Measurements from ENCODE around the gene CCL1. TPM values are rescaled to one million over a fixed set of nuclear protein-coding genes. Genes with fewer than 3 reads are reported as not detected.

CCL1 gene
- total and polyA plus RNA-seq, 2 experiments from 2014 or later = not detected

DNA sequence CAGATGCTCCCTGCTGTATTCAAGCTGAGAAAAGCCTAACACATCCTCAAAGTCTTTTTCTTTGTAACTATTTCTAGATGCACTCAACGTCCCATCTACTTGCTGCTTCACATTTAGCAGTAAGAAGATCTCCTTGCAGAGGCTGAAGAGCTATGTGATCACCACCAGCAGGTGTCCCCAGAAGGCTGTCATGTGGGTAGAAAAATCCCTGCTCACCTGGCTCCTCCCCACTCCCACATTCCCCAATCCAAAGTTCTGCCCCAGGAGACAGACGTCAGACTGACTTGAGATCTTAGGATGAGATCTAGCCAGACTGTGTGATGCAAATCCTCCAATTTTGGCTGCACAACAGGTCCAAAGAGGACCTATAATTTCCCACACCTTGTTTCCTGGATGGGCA lies 5.6 kb downstream of the CCL1 start:
- H3K27me3 ChIP-seq (ENCODE audit: insufficient read depth) = no peaks in the 10 kb centered on the region
- H3K27me3 Mint-ChIP-seq (ENCODE audit: insufficient read depth, low read depth, poor library complexity) = no peaks in the 10 kb centered on the region
- no peaks in the 10 kb centered on the region for H3K79me2 ChIP-seq (replicated peaks; ENCODE audit: insufficient read depth)
- no peak overlapping the region for H2AFZ ChIP-seq
- no peak overlapping the region for H3K4me3 Mint-ChIP-seq
- no peaks in the 10 kb centered on the region for H3K4me1 ChIP-seq (ENCODE audit: insufficient read depth)
- no peak overlapping the region for H3K27ac ChIP-seq (ENCODE audit: low read depth)
- no peaks in the 10 kb centered on the region for H3F3A ChIP-seq (replicated peaks; ENCODE audit: low read depth)
- H3K36me3 Mint-ChIP-seq (ENCODE audit: low read depth) = no peaks in the 10 kb centered on the region
- no peak overlapping the region for H3K4me2 ChIP-seq
- no peak; the same call in 2 of the 3 replicates for ATAC-seq
- H3K9me2 ChIP-seq (ENCODE audit: insufficient read depth) = peaks cover 4% of the 10 kb centered on the region; the same call in 1 of the 2 replicates
- H3K9me3 Mint-ChIP-seq = peaks cover 2% of the 10 kb centered on the region; the same call in 2 of the 3 replicates
- H3K4me3 ChIP-seq = no peak overlapping the region
- TF ChIP-seq POLR2AphosphoS5 (IDR thresholded peaks at IDR 0.05; ENCODE audit: low read depth) = no peak
- TF ChIP-seq, protein P1, sequence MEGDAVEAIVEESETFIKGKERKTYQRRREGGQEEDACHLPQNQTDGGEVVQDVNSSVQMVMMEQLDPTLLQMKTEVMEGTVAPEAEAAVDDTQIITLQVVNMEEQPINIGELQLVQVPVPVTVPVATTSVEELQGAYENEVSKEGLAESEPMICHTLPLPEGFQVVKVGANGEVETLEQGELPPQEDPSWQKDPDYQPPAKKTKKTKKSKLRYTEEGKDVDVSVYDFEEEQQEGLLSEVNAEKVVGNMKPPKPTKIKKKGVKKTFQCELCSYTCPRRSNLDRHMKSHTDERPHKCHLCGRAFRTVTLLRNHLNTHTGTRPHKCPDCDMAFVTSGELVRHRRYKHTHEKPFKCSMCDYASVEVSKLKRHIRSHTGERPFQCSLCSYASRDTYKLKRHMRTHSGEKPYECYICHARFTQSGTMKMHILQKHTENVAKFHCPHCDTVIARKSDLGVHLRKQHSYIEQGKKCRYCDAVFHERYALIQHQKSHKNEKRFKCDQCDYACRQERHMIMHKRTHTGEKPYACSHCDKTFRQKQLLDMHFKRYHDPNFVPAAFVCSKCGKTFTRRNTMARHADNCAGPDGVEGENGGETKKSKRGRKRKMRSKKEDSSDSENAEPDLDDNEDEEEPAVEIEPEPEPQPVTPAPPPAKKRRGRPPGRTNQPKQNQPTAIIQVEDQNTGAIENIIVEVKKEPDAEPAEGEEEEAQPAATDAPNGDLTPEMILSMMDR (conservative IDR thresholded peaks at IDR 0.05; ENCODE audit: low read depth in 2 of 2) = peak in 1 of 2 experiments; percentile 37; a peak in 2 of 4 replicates
- no peaks in the 10 kb centered on the region for H3K36me3 ChIP-seq (ENCODE audit: insufficient read depth)
- H4K20me1 ChIP-seq (replicated peaks; ENCODE audit: insufficient read depth) = no peaks in the 10 kb centered on the region
- H3K4me1 Mint-ChIP-seq = no peaks in the 10 kb centered on the region
- peak; percentile 45 for DNase-seq (ENCODE audit: low spot score)
- H3K27ac Mint-ChIP-seq = no peak overlapping the region

DNA sequence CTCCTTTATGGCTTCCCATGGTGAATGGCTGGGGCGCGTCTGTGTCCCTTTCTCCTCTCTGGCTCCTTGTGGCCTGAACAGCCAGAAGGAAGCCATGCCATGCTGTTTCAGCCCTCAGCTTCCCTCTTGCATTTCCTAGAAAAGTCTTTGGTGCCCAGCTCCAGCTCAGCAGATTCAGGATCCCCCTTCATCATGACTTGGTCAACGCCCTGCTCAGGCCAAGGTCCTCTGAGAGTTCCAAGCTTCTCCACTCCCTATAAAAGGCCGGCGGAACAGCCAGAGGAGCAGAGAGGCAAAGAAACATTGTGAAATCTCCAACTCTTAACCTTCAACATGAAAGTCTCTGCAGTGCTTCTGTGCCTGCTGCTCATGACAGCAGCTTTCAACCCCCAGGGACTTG lies 6.8 kb downstream of the CCL1 start, which contains the start of gene CCL13:
CCL13 (plus strand) TSS at position 287 of the 400 bp plus-strand sequence; CDS start at position 334, 47 bp downstream.
- Histone ChIP-seq H2AFZ (no peak within 1 kb of the TSS), H3K9me2 (ENCODE audit: insufficient read depth) (peaks cover 6% of the 10 kb centered on the region)

More for the DNA sequence above, 6.8 kb downstream of the CCL1 start, which contains the start of gene CCL13:
- no peaks in the 10 kb centered on the region for H3K36me3 Mint-ChIP-seq (ENCODE audit: low read depth)
- TF ChIP-seq CREB1 (CRISPR knock-in tag; IDR thresholded peaks at IDR 0.05; ENCODE audit: low read depth) (no peak), ZNF114 (CRISPR knock-in tag; IDR thresholded peaks at IDR 0.05) (no peak), JUNB (IDR thresholded peaks at IDR 0.05; ENCODE audit: unreplicated experiment) (no peak), EZH2phosphoT487 (IDR thresholded peaks at IDR 0.05; ENCODE audit: unreplicated experiment) (no peak), ZNF331 (CRISPR knock-in tag; IDR thresholded peaks at IDR 0.05; ENCODE audit: low read depth) (no peak)
- TF ChIP-seq, protein P2, sequence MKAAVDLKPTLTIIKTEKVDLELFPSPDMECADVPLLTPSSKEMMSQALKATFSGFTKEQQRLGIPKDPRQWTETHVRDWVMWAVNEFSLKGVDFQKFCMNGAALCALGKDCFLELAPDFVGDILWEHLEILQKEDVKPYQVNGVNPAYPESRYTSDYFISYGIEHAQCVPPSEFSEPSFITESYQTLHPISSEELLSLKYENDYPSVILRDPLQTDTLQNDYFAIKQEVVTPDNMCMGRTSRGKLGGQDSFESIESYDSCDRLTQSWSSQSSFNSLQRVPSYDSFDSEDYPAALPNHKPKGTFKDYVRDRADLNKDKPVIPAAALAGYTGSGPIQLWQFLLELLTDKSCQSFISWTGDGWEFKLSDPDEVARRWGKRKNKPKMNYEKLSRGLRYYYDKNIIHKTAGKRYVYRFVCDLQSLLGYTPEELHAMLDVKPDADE (IDR thresholded peaks at IDR 0.05) = no peak
- TF ChIP-seq, protein P3, sequence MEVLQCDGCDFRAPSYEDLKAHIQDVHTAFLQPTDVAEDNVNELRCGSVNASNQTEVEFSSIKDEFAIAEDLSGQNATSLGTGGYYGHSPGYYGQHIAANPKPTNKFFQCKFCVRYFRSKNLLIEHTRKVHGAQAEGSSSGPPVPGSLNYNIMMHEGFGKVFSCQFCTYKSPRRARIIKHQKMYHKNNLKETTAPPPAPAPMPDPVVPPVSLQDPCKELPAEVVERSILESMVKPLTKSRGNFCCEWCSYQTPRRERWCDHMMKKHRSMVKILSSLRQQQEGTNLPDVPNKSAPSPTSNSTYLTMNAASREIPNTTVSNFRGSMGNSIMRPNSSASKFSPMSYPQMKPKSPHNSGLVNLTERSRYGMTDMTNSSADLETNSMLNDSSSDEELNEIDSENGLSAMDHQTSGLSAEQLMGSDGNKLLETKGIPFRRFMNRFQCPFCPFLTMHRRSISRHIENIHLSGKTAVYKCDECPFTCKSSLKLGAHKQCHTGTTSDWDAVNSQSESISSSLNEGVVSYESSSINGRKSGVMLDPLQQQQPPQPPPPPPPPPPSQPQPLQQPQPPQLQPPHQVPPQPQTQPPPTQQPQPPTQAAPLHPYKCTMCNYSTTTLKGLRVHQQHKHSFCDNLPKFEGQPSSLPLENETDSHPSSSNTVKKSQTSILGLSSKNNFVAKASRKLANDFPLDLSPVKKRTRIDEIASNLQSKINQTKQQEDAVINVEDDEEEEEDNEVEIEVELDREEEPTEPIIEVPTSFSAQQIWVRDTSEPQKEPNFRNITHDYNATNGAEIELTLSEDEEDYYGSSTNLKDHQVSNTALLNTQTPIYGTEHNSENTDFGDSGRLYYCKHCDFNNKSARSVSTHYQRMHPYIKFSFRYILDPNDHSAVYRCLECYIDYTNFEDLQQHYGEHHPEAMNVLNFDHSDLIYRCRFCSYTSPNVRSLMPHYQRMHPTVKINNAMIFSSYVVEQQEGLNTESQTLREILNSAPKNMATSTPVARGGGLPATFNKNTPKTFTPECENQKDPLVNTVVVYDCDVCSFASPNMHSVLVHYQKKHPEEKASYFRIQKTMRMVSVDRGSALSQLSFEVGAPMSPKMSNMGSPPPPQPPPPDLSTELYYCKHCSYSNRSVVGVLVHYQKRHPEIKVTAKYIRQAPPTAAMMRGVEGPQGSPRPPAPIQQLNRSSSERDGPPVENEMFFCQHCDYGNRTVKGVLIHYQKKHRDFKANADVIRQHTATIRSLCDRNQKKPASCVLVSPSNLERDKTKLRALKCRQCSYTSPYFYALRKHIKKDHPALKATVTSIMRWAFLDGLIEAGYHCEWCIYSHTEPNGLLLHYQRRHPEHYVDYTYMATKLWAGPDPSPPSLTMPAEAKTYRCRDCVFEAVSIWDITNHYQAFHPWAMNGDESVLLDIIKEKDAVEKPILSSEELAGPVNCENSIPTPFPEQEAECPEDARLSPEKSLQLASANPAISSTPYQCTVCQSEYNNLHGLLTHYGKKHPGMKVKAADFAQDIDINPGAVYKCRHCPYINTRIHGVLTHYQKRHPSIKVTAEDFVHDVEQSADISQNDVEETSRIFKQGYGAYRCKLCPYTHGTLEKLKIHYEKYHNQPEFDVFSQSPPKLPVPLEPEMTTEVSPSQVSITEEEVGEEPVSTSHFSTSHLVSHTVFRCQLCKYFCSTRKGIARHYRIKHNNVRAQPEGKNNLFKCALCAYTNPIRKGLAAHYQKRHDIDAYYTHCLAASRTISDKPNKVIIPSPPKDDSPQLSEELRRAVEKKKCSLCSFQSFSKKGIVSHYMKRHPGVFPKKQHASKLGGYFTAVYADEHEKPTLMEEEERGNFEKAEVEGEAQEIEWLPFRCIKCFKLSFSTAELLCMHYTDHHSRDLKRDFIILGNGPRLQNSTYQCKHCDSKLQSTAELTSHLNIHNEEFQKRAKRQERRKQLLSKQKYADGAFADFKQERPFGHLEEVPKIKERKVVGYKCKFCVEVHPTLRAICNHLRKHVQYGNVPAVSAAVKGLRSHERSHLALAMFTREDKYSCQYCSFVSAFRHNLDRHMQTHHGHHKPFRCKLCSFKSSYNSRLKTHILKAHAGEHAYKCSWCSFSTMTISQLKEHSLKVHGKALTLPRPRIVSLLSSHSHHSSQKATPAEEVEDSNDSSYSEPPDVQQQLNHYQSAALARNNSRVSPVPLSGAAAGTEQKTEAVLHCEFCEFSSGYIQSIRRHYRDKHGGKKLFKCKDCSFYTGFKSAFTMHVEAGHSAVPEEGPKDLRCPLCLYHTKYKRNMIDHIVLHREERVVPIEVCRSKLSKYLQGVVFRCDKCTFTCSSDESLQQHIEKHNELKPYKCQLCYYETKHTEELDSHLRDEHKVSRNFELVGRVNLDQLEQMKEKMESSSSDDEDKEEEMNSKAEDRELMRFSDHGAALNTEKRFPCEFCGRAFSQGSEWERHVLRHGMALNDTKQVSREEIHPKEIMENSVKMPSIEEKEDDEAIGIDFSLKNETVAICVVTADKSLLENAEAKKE (CRISPR knock-in tag; IDR thresholded peaks at IDR 0.05) = no peak
- ATAC-seq (no peak), DNase-seq (ENCODE audit: low spot score) (no peak)
- no peaks in the 10 kb centered on the region for H3K27me3 ChIP-seq (ENCODE audit: insufficient read depth)
- no peaks in the 10 kb centered on the region for H3K27me3 Mint-ChIP-seq (ENCODE audit: insufficient read depth, low read depth, poor library complexity)
- H3K4me1 ChIP-seq (ENCODE audit: insufficient read depth) = no peaks in the 10 kb centered on the region
- no peaks in the 10 kb centered on the region for H3K36me3 ChIP-seq (ENCODE audit: insufficient read depth)
- no peak within 1 kb of the TSS for H3K27ac Mint-ChIP-seq
- H3K27ac ChIP-seq (ENCODE audit: low read depth) = no peak within 1 kb of the TSS
- H3K4me2 ChIP-seq = no peak within 1 kb of the TSS
- H3K4me1 Mint-ChIP-seq = no peaks in the 10 kb centered on the region
- no peak within 1 kb of the TSS for H3K4me3 ChIP-seq
- H3K4me3 Mint-ChIP-seq = no peak within 1 kb of the TSS
- no peaks in the 10 kb centered on the region for H3K79me2 ChIP-seq (replicated peaks; ENCODE audit: insufficient read depth)
- peaks cover 2% of the 10 kb centered on the region; the same call in 2 of the 3 replicates for H3K9me3 Mint-ChIP-seq
- H4K20me1 ChIP-seq (replicated peaks; ENCODE audit: insufficient read depth) = no peaks in the 10 kb centered on the region
- no peaks in the 10 kb centered on the region for H3F3A ChIP-seq (replicated peaks; ENCODE audit: low read depth)
